MM.1S (cell line): ENCODE results near the gene HTRA3.

Experiments used
- DNase-seq: peaks from one replicate; pipeline ENCODE4 v3.0.0-alpha.2; 2015
- H2AFZ ChIP-seq: fragments of 300-600 bp; sonication (generic); 2 replicates; pipeline ENCODE4 v1.6.0; 2016; ENCODE audit warnings: antibody characterized with exemption, low read length
- H3F3A ChIP-seq: fragments of 300-600 bp; sonication (generic); 2 replicates; pipeline ENCODE4 v1.6.1; 2016; ENCODE audit warnings: mild to moderate bottlenecking, antibody characterized with exemption, low read length, moderate library complexity, mixed read lengths; ENCODE audit not compliant: insufficient read depth
- H3K27ac ChIP-seq: fragments of 300-600 bp; sonication (generic); 2 replicates; pipeline ENCODE4 v1.5.1; 2016; ENCODE audit warnings: mild to moderate bottlenecking, low read length
- H3K27me3 ChIP-seq: fragments of 300-600 bp; sonication (generic); replicated peaks from 2 replicates; pipeline ENCODE4 v1.6.0; 2016; ENCODE audit warnings: low read length; ENCODE audit not compliant: insufficient read depth
- H3K36me3 ChIP-seq: fragments of 300-600 bp; sonication (generic); replicated peaks from 2 replicates; pipeline ENCODE4 v1.6.1; 2016; ENCODE audit warnings: mild to moderate bottlenecking, low read length, mixed read lengths; ENCODE audit not compliant: insufficient read depth
- H3K4me1 ChIP-seq: fragments of 300-600 bp; sonication (generic); 2 replicates; pipeline ENCODE4 v1.6.1; 2016; ENCODE audit warnings: low read length, mixed read lengths
- H3K4me2 ChIP-seq: fragments of 300-600 bp; sonication (generic); 2 replicates; pipeline ENCODE4 v1.6.0; 2016; ENCODE audit warnings: low read depth, low read length
- H3K4me3 ChIP-seq: fragments of 300-600 bp; sonication (generic); 2 replicates; pipeline ENCODE4 v1.5.1; 2016; ENCODE audit warnings: low read length, mixed read lengths
- H3K79me2 ChIP-seq: fragments of 300-600 bp; sonication (generic); 2 replicates; pipeline ENCODE4 v1.6.1; 2016; ENCODE audit warnings: mixed run types, low read length, mixed read lengths
- H3K9ac ChIP-seq: fragments of 300-600 bp; sonication (generic); 2 replicates; pipeline ENCODE4 v1.6.1; 2016; ENCODE audit warnings: low read length, mixed read lengths
- H3K9me2 ChIP-seq: fragments of 300-600 bp; sonication (generic); replicated peaks from 2 replicates; pipeline ENCODE4 v1.6.1; 2016; ENCODE audit warnings: mild to moderate bottlenecking, low read length, mixed read lengths; ENCODE audit not compliant: insufficient read depth
- H3K9me3 ChIP-seq: fragments of 300-600 bp; sonication (generic); replicated peaks from 2 replicates; pipeline ENCODE4 v1.6.1; 2016; ENCODE audit warnings: mild to moderate bottlenecking, low read length, mixed read lengths; ENCODE audit not compliant: insufficient read depth
- H4K20me1 ChIP-seq: fragments of 300-600 bp; sonication (generic); 2 replicates; pipeline ENCODE4 v1.6.1; 2016; ENCODE audit warnings: mild to moderate bottlenecking, low read length, moderate library complexity, mixed read lengths; ENCODE audit not compliant: insufficient read depth
- EZH2 ChIP-seq: fragments of 300-600 bp; sonication (generic); optimal IDR thresholded peaks from 2 replicates; pipeline ENCODE3; 2017; ENCODE audit warnings: low read depth, mild to moderate bottlenecking, antibody characterized with exemption, low read length, mixed read lengths
- EZH2phosphoT487 ChIP-seq: fragments of 300-600 bp; sonication (generic); IDR thresholded peaks from 2 replicates; pipeline ENCODE4 v1.6.1; 2018; ENCODE audit warnings: antibody characterized with exemption, low read length
- TF ChIP-seq, protein P1 (sequence below): fragments of 300-600 bp; sonication (generic); IDR thresholded peaks from 2 replicates; pipeline ENCODE4 v1.5.1; 2016; ENCODE audit warnings: antibody characterized with exemption, low read length, mixed read lengths

The HTRA3 gene

DNA sequence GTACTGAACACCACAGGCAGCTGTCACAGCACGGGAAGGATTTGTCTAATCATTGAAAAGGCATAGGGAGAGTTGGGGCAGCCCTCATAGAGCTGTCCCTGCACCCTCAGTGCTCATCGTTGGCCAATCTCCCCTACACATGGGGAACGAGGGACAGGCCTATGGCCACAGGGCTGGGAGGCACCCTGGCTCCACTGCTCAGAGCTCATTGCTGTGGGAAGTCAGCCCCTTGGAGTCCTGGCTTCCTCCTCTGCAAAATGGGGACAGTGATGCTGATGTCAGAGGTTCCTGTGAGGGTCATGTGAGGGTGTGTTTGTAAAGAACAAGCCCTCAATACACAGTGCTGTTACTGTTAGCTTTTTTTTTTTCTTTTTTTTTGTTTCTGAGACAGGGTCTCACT, 19.3 kb upstream of the HTRA3 start:
- no peak overlapping the region for H3K9ac ChIP-seq
- TF ChIP-seq EZH2 (no peak), EZH2phosphoT487 (no peak)
- TF ChIP-seq, protein P1, sequence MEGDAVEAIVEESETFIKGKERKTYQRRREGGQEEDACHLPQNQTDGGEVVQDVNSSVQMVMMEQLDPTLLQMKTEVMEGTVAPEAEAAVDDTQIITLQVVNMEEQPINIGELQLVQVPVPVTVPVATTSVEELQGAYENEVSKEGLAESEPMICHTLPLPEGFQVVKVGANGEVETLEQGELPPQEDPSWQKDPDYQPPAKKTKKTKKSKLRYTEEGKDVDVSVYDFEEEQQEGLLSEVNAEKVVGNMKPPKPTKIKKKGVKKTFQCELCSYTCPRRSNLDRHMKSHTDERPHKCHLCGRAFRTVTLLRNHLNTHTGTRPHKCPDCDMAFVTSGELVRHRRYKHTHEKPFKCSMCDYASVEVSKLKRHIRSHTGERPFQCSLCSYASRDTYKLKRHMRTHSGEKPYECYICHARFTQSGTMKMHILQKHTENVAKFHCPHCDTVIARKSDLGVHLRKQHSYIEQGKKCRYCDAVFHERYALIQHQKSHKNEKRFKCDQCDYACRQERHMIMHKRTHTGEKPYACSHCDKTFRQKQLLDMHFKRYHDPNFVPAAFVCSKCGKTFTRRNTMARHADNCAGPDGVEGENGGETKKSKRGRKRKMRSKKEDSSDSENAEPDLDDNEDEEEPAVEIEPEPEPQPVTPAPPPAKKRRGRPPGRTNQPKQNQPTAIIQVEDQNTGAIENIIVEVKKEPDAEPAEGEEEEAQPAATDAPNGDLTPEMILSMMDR = no peak
- H3K9me2 ChIP-seq = no peaks in the 10 kb centered on the region
- no peaks in the 10 kb centered on the region for H3K36me3 ChIP-seq
- no peak for DNase-seq
- no peak overlapping the region for H3K4me2 ChIP-seq
- H2AFZ ChIP-seq = no peak overlapping the region
- H3F3A ChIP-seq = no peaks in the 10 kb centered on the region
- H3K4me3 ChIP-seq = no peak overlapping the region
- peaks cover 89% of the 10 kb centered on the region for H3K27me3 ChIP-seq
- H4K20me1 ChIP-seq = no peaks in the 10 kb centered on the region
- no peaks in the 10 kb centered on the region for H3K79me2 ChIP-seq
- no peak overlapping the region for H3K27ac ChIP-seq
- no peaks in the 10 kb centered on the region for H3K9me3 ChIP-seq
- H3K4me1 ChIP-seq = no peaks in the 10 kb centered on the region

DNA sequence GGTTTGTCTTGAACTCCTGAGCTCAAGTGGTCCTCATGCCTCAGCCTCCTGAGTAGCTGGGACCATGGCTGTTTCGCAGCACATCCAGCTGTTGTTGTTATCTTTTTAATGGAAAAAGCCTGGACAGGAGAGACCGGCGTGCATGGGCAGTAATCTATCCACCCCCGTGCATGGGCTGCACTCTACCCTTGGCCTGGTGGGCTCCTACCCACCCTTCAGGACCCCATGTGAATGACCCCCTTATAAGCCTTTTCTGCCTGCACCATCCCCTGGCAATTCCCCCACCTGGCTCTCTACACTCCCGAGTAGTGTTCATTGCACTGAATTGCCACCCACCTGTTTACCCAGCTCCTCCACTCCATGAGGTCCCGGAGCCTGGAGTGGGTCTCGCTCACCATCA, 18.9 kb upstream of the HTRA3 start:
- Histone ChIP-seq H3K9ac (no peak overlapping the region), H3F3A (no peaks in the 10 kb centered on the region), H3K36me3 (no peaks in the 10 kb centered on the region), H4K20me1 (no peaks in the 10 kb centered on the region), H3K4me2 (no peak overlapping the region), H3K9me3 (no peaks in the 10 kb centered on the region), H3K4me3 (no peak overlapping the region), H3K9me2 (no peaks in the 10 kb centered on the region), H3K27ac (no peak overlapping the region), H2AFZ (no peak overlapping the region), H3K79me2 (no peaks in the 10 kb centered on the region), H3K4me1 (no peaks in the 10 kb centered on the region), H3K27me3 (peaks cover 89% of the 10 kb centered on the region)
- no peak for TF ChIP-seq EZH2phosphoT487
- TF ChIP-seq, protein P1 = no peak
- no peak for TF ChIP-seq EZH2
- DNase-seq = no peak

DNA sequence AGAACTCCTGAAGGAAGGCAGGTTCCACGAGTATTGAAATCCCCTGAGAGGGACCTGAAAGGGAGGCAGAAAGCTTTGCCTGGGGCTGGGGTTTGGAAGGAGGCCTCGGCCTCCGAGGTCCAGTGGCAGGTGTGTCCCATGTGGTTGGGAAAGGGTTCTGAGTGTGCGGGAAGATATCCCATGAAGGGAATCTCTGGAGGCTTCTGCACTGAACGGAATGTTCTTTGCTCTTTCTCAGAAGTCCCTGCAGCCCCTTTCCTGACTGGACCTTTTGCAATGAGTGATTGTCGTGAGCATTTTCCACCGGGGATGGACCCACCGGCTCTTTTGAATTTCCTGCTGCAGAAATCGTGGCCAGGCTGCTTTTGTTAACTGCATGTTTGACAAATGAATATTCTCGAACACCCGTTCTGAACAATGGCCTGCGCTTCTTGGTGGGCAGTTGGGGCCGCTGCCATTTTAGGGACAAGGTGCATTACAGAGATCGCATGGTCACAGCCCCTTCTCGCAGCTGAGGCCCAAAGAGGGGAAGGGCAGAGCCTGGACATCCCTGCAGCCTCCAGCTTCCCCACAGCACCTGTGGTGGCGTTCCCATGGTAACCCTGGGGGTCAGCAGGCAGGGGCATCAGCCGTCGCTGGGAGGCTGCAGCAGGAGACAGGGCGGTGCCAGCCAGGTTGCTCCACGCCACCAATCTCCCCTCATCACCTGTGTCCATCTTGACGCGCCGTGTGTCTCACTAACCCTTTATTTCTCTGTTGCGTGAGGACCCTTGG, 18.3 kb upstream of the HTRA3 start:
- no peaks in the 10 kb centered on the region for H3K9me2 ChIP-seq
- H3F3A ChIP-seq = no peaks in the 10 kb centered on the region
- H4K20me1 ChIP-seq = no peaks in the 10 kb centered on the region
- no peaks in the 10 kb centered on the region for H3K36me3 ChIP-seq
- no peak overlapping the region for H3K4me3 ChIP-seq
- peaks cover 89% of the 10 kb centered on the region for H3K27me3 ChIP-seq
- no peak overlapping the region for H2AFZ ChIP-seq
- no peak for DNase-seq
- H3K79me2 ChIP-seq = no peaks in the 10 kb centered on the region
- no peak overlapping the region for H3K27ac ChIP-seq
- H3K4me2 ChIP-seq = no peak overlapping the region
- TF ChIP-seq EZH2phosphoT487 = no peak
- TF ChIP-seq, protein P1 = no peak
- no peak for TF ChIP-seq EZH2
- no peaks in the 10 kb centered on the region for H3K4me1 ChIP-seq
- no peak overlapping the region for H3K9ac ChIP-seq
- no peaks in the 10 kb centered on the region for H3K9me3 ChIP-seq
